HFFc6 (cell line): ENCODE data around the gene SHTN1. TPM values are rescaled to one million over a fixed set of nuclear protein-coding genes. Genes with fewer than 3 reads are reported as not detected.
A peak's percentile ranks its signal among the peaks of the same experiment; 100 is the strongest.

ENCODE experiments used
- DNase-seq: peaks from one replicate; pipeline ENCODE4 v3.0.0-alpha.2; 2018
- H3K27ac Mint-ChIP-seq: 2 replicates; pipeline ENCODE4 v1.8.0; 2020; ENCODE audit warnings: mild to moderate bottlenecking, mixed read lengths
- H3K27me3 Mint-ChIP-seq: 2 replicates; pipeline ENCODE4 v1.8.0; 2021; ENCODE audit warnings: mild to moderate bottlenecking, moderate library complexity, mixed read lengths; ENCODE audit not compliant: insufficient read depth
- H3K36me3 Mint-ChIP-seq: 2 replicates; pipeline ENCODE4 v1.8.0; 2021; ENCODE audit warnings: low read depth, mixed read lengths
- H3K4me1 Mint-ChIP-seq: 2 replicates; pipeline ENCODE4 v1.8.0; 2020; ENCODE audit warnings: low read depth, mixed read lengths
- H3K4me3 Mint-ChIP-seq: 2 replicates; pipeline ENCODE4 v1.8.0; 2020; ENCODE audit warnings: mild to moderate bottlenecking, moderate library complexity, mixed read lengths
- H3K9me3 Mint-ChIP-seq: 2 replicates; pipeline ENCODE4 v1.8.0; 2020; ENCODE audit warnings: mild to moderate bottlenecking, mixed read lengths
- CTCF ChIP-seq: fragments of 200-600 bp; sonication (generic); IDR thresholded peaks from 2 replicates; pipeline ENCODE4 v1.5.0; 2021; ENCODE audit warnings: antibody characterized with exemption, mild to moderate bottlenecking
- total RNA-seq, 6 experiments: library from RNA; stranded (reverse); fragmentation: NEBNext Ultra II Directional; extraction: Animal tissue kit (Norgen Biotek cat#: 25700); gene quantifications; 2 replicates in 1 of 6; 3 replicates in 5 of 6; pipeline ENCODE4 v1.2.3, GENCODE V29; 2021

Gene SHTN1
- total RNA-seq, 6 experiments from 2014 or later: 3.4 to 6.2 (median 5.2) TPM

DNA sequence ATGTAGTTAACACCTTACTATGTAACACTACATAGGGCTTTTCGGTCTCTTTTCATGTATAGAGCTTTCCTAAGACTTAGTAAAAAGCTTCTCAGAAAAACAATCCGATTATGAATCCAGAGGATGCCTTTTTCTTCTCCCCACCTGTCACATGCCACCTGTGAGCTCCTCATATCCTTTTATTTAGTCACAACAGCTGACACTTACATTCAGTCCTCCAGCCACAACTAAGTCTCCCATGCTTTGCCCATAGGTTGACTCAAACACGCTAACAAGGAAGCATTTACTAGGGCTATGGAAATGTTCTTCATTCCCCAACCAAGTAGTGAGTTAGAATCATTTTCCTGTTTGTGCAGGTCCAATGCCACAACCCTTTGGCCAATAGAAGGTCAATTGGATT lies 147.8 kb downstream of the SHTN1 start:
- H3K4me3 Mint-ChIP-seq: no peak overlapping the region
- H3K27me3 Mint-ChIP-seq: peaks cover 9% of the 10 kb centered on the region
- H3K36me3 Mint-ChIP-seq: no peaks in the 10 kb centered on the region
- peaks cover 7% of the 10 kb centered on the region; the same call in 1 of the 2 replicates for H3K9me3 Mint-ChIP-seq
- no peak for DNase-seq
- no peaks in the 10 kb centered on the region for H3K4me1 Mint-ChIP-seq
- no peak for TF ChIP-seq CTCF
- no peak overlapping the region for H3K27ac Mint-ChIP-seq

- Mint-ChIP-seq H3K36me3 (no peaks in the 10 kb centered on the region), H3K27me3 (peaks cover 18% of the 10 kb centered on the region), H3K4me1 (peaks cover 9% of the 10 kb centered on the region), H3K27ac (no peak overlapping the region), H3K9me3 (peaks cover 7% of the 10 kb centered on the region; the same call in 1 of the 2 replicates), H3K4me3 (no peak overlapping the region)
- no peak for DNase-seq
- TF ChIP-seq CTCF: no peak
Observed at GRCh38 chr10:116853701-116854100, 151.3 kb downstream of the SHTN1 start.

GRCh38 chr10:116853287-116853686 lies 151.7 kb downstream of the SHTN1 start:
- peaks cover 18% of the 10 kb centered on the region for H3K27me3 Mint-ChIP-seq

DNA sequence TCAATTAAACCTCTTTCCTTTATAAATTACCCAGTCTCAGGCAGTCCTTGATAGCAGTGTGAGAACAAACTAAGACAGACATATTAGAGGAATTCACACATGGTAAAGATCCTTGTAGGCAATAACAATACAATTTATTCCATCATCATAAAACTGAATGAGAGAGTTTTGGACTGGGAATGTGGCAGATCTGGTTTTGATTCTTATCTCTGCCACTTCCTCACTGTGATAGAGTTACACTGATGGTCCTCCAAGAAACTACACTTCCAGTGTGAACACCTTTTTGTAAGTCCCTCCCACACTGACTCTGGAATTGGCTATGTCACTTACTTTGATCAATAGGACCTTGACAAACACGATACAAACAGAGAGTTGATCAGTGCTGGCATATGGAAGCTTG lies 152.7 kb downstream of the SHTN1 start:
- no peak overlapping the region for H3K4me3 Mint-ChIP-seq
- no peaks in the 10 kb centered on the region for H3K36me3 Mint-ChIP-seq
- H3K4me1 Mint-ChIP-seq: peaks cover 16% of the 10 kb centered on the region
- peaks cover 18% of the 10 kb centered on the region for H3K27me3 Mint-ChIP-seq
- H3K27ac Mint-ChIP-seq: no peak overlapping the region
- H3K9me3 Mint-ChIP-seq: no peaks in the 10 kb centered on the region; the same call in 1 of the 2 replicates
- no peak for TF ChIP-seq CTCF
- DNase-seq: no peak

More at GRCh38 chr10:116853287-116853686, 151.7 kb downstream of the SHTN1 start:
- Mint-ChIP-seq H3K4me1 (peaks cover 13% of the 10 kb centered on the region), H3K4me3 (no peak overlapping the region), H3K9me3 (peaks cover 6% of the 10 kb centered on the region; the same call in 1 of the 2 replicates), H3K36me3 (no peaks in the 10 kb centered on the region), H3K27ac (no peak overlapping the region)
- DNase-seq: no peak
- TF ChIP-seq CTCF: no peak

- DNase-seq: no peak
Observed at GRCh38 chr10:116850058-116850611, 154.9 kb downstream of the SHTN1 start.

More at GRCh38 chr10:116850058-116850611, 154.9 kb downstream of the SHTN1 start:
- no peaks in the 10 kb centered on the region for H3K36me3 Mint-ChIP-seq
- H3K27me3 Mint-ChIP-seq: peaks cover 18% of the 10 kb centered on the region
- H3K4me3 Mint-ChIP-seq: peak overlapping the region; percentile 85
- peaks cover 16% of the 10 kb centered on the region for H3K4me1 Mint-ChIP-seq
- no peaks in the 10 kb centered on the region for H3K9me3 Mint-ChIP-seq
- TF ChIP-seq CTCF: no peak
- no peak overlapping the region for H3K27ac Mint-ChIP-seq
